ENCODE measurements around the gene ADAMTS2.
A peak's percentile ranks its signal among the peaks of the same experiment; 100 is the strongest.
"Not testable (repeated sequence)": the region's sequence is repeated elsewhere in the genome, so short reads cannot be mapped to it uniquely, and the experiment has no call there.

ADAMTS2 gene

DNA sequence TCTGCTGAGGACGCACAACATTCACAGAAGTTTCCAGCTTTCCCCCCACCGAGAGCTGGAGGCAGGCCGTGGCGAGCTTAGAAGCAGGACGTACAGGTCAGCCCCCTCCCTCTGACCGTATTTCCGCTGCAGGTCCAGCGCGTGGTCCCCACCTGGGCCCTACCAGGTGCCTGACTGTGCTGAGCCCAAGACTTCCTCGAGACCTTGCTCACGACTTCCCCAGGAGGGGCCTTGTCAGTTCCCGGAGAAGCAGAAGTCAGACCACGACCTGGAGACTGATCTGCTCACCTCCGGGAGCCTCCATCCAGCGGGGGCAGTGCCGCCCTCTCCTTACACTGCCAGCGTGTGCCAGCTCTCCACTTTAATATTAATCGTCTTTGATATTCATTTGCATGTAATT is 128.9 kb downstream of the ADAMTS2 start:
- DNase-seq (ENCODE audit: low read depth) = not testable (repeated sequence)

DNA sequence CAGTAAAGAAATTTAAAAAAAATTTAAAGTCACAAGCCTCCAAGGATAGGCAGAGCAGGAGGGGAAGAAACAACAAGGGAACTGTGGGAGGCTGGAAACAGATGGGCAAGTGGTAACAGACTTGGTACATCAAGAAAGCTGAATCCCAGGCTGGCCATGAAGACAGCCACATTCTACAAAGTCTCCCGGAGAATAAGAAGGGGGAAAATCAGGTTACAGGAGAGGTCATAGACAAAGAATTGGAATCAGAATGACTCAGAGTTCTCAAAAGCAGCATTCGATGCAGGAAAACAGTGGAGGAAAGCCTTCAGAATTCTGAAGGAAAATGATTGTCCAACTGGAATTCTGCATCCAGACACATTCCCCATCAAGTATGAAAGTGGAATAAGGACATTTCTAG is 129.7 kb downstream of the ADAMTS2 start:
- no peak overlapping the region for H3K4me3 ChIP-seq (ENCODE audit: low read depth, low read length)
- no peak for DNase-seq (ENCODE audit: low read depth)

More for the DNA sequence above, 128.9 kb downstream of the ADAMTS2 start:
- H3K4me3 ChIP-seq (ENCODE audit: low read depth, low read length) = not testable (repeated sequence)

DNA sequence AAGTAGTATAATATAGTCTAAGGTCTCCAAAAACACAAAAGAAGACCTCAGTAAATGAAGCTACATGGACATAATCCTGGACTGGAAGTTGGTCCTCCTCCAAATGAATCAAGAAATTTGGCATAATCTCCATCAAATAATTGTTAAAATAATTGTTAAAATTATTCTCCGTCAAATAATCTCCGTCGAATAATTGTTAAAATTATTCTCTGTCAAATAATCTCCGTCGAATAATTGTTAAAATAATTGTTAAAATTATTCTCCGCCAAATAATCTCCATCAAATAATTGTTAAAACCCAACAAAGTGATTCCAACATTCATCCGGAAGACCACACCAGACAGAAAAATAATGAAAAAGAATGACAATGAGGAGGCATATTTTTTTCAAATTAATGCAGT is 130.6 kb downstream of the ADAMTS2 start:
- no peak for DNase-seq (ENCODE audit: low read depth)
- no peak overlapping the region for H3K4me3 ChIP-seq (ENCODE audit: low read depth, low read length)

DNA sequence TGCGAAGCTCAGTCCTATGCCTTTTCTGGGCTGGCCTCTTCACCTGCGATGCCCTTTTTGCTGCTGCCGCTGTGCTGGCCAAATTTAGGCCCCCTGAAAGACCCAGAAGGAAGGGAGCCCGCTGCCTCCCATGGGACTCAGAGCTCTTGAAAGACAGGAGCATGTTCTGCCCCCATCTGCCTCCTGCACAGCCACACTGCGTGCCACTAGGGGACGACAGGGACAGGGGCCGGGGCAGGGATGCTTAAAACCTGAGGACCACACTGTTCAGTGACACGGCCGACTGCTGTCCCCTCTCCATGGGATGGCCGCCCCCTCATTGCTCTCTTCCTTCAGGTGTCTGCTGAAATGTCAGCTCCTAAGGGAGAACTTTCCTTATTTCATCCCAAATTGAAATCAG is 132.4 kb downstream of the ADAMTS2 start:
- H3K4me3 ChIP-seq (ENCODE audit: low read depth, low read length) = no peak overlapping the region
- DNase-seq (ENCODE audit: low read depth) = no peak

DNA sequence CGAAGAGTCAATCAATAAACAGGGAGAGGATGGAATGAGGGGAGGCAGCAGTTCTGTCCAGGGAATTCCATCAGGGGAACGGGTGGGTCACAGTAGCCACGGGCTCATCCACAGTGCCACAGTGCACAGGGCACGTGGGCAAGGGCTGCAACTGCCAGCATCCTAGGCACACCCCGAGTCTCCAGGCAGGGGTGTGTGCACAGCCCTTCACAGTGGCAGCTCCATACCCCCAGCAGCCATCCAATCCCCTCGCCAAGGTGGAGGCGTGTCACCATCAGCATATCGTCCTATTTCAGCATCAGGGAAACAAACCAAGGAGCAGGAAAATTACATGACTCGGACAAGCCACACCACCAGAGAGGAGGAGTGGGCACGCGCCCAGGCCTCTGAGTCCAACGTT is 133.6 kb downstream of the ADAMTS2 start:
- no peak overlapping the region for H3K4me3 ChIP-seq (ENCODE audit: low read depth, low read length)
- DNase-seq (ENCODE audit: low read depth) = no peak

DNA sequence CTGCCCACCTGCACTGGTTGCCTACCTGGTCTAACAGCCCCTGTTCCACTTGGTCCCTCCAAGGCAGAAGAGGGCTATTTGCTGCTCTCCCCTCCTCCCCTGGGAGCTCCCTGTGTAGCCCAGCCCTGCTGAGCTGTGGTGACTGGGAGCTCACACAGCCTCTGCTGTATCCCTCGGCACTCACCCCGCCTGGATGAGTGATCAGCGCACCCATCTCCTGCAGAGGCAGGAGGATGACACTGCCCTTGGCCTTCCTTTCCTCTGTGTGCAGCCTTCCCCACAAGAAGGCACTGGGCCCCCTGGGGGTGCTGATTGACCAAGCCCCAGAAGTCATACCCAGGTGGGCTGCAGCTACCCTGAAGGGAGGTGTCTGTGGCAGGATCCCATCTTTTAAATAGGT is 134.2 kb downstream of the ADAMTS2 start:
- no peak for DNase-seq (ENCODE audit: low read depth)
- H3K4me3 ChIP-seq (ENCODE audit: low read depth, low read length) = no peak overlapping the region

DNA sequence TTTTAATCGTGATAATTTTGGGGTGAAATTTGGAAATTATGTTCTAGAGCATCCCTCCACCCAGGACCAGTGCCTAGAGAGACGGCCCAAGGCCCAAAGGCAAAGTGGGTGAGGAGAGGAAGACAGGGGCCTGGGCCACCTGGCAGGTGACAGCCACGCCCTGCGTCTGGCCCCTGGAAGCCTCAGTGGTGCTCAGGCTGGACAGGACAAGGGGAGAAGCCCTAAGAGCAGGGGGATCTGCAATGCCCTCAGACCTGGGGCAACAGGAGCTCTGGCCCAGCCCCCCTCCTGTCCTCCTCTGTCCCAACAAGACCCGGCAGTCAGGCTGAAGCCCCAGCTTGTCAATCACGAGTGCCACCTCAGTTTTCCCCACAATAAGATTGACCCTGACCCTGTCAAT is 134.8 kb downstream of the ADAMTS2 start:
- H3K4me3 ChIP-seq (ENCODE audit: low read depth, low read length) = no peak overlapping the region
- DNase-seq (ENCODE audit: low read depth) = no peak

DNA sequence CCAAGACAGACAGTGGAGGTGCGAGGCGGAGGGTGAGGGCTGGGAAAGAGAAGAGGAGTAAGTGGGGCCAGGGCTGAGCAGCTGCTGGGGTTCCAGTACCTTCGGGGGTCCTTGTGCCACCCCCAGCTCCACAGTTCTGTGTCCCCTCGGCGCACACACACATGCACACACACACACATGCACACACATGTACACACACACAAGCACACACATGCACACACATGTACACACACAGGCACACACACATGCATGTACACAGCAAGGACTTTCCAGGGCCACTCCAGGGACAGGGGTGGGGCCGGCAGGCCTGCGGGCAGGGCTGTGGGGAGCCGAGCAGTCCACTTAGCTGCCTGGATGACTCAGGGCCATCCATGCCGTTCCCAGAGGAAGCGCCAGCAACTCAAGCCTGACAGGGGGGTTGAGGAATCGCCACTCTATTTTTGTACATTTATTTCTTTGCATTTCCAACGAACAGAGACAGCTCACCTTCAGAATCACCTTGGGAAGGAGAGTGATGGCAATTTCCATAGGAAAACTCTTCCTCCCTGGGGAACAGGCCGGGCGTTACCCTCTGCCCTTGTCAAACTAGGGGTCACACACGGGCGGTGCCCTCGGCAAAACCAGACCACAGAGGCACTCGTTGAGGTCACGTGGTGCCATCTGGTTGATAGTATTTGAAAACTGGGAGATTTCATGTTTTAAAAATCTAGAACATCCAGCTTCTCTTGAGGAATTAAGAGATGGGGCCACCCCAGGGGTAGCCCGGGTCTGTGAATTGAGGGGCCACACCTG is 135.7 kb downstream of the ADAMTS2 start:
- peak; percentile 38 for DNase-seq (ENCODE audit: low read depth)
- H3K4me3 ChIP-seq (ENCODE audit: low read depth, low read length) = no peak overlapping the region

DNA sequence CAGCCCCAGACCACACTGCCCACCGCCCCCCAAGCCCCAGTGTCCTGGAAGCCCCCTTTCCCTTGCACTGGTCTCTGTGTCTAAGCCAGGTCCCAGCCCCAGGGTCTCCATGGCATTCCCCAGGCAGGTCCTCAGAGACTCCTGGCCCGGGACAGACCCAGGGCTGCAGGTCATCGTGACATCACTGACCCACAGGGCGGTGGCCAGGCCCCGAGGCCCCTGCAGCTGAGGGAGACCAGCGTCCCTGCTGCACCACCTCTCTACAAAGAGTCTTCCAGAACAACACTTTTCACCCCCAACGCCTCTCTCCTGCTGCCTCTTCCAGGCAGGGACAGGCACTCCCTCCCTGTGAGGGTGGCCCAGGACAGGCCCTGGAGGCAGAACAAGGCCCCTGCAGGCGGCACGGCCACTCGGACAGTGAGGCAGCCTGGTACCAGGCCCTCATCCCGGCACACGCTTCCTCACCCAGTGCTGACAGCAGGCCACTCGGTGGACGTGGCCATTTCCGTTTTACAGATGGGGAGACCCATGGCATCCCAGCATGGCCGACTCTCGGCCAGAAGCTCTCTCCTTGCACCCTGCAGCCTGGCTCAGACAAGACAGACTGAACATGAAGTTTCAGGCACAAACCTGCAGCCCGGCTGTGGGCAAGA is 136.4 kb downstream of the ADAMTS2 start:
- no peak for DNase-seq (ENCODE audit: low read depth)

DNA sequence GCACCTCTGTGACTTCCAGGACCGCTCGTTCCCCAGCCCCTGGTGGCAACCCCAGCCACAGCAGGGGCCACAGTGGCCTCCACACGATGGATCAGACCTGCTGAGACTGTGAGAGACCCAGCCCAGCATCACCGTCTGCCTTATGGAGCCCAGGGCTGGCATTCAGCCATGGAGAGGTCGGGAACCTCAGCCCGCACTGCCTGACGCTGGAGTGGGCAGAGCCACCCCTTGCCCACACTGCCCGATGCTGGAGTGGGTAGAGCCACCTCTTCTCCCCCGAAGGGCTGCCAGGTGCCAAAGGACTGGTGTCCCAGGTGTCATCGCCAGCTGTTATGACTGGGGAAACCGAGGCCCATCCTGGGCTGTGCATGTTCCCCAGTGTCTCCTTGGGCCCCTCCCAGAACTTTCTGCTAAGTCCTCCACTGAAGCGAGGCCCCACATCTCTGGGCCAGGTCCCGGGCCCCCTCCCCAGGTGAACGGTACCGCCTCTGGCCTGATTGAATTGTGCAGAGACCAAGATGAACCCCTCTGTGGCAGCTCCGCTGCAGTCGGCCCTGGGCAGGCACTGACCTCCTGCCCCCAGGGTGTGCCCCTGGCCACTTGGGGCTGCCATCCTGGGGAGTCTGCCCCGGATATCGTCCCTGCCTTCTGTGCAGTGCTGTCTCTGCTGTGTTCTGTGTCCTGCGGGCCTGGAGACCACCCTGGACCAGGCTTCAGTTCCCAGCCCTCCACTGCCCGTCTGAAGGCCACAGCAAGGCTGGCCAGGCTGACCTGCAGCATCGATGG is 137.1 kb downstream of the ADAMTS2 start:
- no peak overlapping the region for H3K4me3 ChIP-seq (ENCODE audit: low read depth, low read length)
- DNase-seq (ENCODE audit: low read depth) = no peak

More for the DNA sequence above, 136.4 kb downstream of the ADAMTS2 start:
- no peak overlapping the region for H3K4me3 ChIP-seq (ENCODE audit: low read depth, low read length)

DNA sequence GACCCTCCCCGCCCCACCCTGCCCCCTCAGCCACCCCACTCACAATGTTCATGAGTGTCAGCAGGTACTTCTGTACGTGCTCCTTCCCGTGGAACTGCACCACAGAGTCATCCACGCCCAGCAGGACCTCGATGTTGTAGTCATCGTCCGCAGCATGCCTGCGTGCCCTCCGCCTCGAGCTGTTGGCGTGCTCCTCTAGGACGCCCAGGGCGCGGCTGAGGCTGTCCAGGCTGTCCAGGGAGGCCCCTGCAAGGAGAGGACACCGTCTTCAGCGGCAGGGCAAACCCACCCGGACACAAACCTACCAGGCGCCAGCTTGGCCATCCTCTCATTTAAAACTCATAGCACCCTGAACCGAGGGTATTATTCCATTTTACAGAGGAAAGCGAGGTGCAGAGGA is 137.8 kb downstream of the ADAMTS2 start:
- H3K4me3 ChIP-seq (ENCODE audit: low read depth, low read length) = no peak overlapping the region
- DNase-seq (ENCODE audit: low read depth) = no peak

DNA sequence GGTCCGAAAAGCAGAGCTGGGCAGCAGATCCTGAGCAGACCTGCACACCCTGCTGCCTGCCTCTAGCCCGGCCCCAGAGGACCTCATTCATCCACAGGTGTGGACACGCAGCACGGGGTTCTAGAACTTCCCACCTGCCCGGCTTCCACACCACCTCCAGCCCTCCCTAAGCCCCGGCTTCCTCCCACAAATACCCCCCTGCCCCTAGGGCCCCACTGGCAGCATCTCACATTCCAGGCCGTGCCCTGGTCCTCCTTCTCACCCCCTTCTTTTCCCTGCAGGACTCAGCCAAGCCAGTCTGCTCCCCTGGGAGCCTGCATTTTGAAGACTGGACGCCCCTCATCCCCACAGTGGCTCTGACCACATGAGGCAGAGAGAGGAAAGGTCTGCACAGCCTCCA is 138.9 kb downstream of the ADAMTS2 start:
- no peak for DNase-seq (ENCODE audit: low read depth)
- no peak overlapping the region for H3K4me3 ChIP-seq (ENCODE audit: low read depth, low read length)

DNA sequence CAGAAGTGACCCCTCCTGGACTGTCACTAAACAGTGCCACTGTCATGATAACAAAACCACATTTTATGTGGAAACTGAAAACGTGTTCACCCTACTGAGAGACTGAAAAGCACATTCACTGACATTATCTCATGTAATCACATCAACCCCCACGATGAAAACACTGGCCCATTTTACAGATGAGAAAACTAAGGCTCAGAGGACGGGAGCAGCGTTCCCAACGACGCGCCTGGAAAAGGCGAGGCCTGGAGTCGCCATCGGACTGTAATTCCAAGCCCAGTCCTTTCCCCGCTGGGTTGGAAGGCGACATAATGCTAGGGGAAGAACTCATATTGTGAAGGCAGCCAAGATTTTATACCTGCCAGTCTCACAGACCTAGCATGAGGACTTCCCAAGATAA is 140.0 kb downstream of the ADAMTS2 start:
- DNase-seq (ENCODE audit: low read depth) = no peak
- H3K4me3 ChIP-seq (ENCODE audit: low read depth, low read length) = no peak overlapping the region

DNA sequence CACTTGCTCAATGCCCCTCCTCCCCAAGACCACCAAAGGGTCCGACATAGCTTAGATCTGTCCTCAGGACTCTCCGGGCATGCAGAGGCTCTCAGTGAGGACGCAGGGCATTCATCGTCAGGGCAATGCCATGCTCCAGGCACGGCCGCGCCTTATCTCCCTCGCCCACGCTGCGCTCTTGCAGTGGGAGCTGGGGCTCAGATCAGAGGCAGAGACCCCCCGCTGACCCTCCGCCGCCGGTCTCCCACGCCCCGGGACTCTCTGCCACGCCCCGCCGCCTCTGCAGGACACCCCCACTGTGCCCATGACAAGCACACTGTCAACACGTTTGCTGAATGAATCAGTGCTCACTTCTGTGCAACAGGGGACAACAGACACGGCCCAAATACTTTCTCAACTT is 140.7 kb downstream of the ADAMTS2 start:
- no peak for DNase-seq (ENCODE audit: low read depth)
- no peak overlapping the region for H3K4me3 ChIP-seq (ENCODE audit: low read depth, low read length)

DNA sequence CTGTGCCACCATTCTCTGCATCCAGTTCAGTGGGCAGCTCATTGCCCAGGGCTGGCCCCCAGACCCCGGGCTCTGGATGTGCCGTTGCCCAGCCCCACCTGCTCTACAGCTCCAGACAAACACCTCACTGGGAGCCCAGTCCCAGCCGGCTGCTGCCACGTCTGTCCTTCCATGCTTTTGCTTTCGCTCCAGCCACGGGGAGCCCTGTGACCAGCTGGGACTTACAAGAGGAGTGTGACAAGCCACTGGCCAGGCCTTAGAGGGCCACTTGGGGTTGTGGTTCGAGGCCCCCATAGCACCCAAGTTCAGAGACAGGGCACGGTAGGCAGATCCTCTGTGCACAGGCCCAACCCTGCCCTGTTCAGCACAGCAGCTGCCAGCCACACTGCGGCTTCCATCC is 142.0 kb downstream of the ADAMTS2 start:
- no peak overlapping the region for H3K4me3 ChIP-seq (ENCODE audit: low read depth, low read length)
- DNase-seq (ENCODE audit: low read depth) = no peak

DNA sequence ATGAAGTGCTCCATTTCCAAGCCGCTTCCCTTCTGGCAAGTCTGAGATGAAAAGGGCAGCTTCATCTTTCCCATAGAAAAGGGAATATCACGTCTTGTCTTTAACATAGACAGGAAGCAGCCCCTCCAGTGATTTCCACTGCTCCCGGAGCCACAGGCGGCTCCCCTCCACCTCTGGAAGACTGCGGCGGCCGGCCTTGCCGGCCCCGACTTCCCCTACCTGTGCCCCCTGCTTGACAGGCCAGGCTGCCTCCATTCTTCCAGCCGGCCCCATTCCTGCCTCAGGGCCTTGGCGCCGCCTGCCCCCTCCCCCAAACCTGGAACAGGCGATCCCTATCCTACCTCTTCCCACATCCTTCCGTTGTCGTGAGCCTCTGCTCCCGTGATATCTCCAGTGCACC is 143.3 kb downstream of the ADAMTS2 start:
- DNase-seq (ENCODE audit: low read depth) = no peak
- H3K4me3 ChIP-seq (ENCODE audit: low read depth, low read length) = no peak overlapping the region

DNA sequence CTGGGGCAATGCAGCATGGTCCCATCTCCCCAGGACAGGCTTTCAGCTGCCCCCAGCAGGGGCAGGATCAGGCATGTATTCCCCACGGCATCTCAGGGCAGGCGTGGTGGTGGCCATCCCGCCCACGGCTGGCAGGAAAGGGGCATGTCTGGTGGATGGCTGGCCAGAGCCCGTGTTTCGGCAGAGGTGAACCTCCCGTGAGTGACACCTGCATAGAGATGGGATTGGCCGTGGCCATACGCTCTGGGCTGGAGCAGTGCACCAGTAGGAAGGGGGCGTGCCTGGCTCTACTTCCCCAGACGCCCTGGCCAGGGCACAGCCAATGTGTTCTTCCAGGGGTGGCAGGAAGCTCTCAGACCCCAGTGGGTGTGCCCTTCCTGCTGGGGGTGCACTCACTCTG is 146.0 kb downstream of the ADAMTS2 start:
- H3K4me3 ChIP-seq (ENCODE audit: low read depth, low read length) = no peak overlapping the region
- DNase-seq (ENCODE audit: low read depth) = no peak

DNA sequence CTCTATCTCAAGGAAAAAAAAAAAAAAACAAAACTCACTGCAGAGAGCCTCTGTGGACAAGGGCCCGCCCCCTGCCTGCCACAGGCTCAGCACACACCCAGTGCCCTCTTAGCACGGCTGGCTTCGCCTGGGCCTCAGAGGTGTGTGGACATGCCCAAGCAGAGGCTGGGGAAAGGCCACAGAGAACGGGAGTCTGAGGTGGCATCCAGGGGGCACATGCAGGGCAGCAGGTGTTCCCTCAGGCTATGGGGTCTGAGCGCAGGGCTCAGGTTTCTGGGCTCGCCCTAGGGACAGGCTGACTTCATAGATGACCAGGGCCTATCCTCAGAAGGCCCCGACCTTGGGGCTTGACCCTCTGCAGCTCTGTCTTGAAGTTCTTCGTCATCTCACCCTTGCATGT is 146.4 kb downstream of the ADAMTS2 start:
- DNase-seq (ENCODE audit: low read depth) = no peak
- no peak overlapping the region for H3K4me3 ChIP-seq (ENCODE audit: low read depth, low read length)

DNA sequence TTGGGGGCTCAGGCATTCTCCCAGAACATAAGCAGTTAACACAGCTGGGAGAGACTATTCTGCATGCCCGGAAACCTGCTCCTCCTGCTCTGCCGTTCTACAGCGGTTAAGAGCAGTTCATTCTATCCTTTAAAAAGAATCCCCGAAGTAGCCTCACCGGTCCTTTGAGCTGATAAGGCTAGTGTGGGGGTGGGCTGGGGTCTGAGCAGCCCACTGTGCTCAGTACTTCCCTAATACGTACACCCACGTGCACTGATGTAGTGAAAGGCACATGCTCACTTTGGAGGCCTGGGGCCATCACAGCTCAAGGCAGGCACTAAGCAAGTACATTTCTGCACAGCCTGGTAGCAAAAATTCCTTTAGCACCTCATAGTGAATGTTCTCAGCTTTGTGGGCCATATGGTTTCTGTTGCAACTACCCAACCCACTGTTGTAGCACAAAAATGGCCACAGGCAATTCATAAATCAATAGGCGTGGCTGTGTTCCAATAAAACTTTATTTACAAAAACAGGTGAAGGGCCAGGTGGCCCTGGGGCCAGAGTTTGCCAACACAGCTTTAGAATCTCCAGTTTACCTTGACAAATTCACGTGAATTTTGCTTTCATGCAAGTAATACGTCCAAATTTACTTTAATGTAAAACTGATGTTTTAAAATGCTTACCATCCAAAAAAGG is 148.7 kb downstream of the ADAMTS2 start:
- no peak overlapping the region for H3K4me3 ChIP-seq (ENCODE audit: low read depth, low read length)
- no peak for DNase-seq (ENCODE audit: low read depth)
